ENCODE results near the gene ARPC5.

Gene ARPC5

GRCh38 chr1:183611021-183611420 lies 24.6 kb downstream of the ARPC5 start:
- no peak for DNase-seq (ENCODE audit: low spot score)

DNA sequence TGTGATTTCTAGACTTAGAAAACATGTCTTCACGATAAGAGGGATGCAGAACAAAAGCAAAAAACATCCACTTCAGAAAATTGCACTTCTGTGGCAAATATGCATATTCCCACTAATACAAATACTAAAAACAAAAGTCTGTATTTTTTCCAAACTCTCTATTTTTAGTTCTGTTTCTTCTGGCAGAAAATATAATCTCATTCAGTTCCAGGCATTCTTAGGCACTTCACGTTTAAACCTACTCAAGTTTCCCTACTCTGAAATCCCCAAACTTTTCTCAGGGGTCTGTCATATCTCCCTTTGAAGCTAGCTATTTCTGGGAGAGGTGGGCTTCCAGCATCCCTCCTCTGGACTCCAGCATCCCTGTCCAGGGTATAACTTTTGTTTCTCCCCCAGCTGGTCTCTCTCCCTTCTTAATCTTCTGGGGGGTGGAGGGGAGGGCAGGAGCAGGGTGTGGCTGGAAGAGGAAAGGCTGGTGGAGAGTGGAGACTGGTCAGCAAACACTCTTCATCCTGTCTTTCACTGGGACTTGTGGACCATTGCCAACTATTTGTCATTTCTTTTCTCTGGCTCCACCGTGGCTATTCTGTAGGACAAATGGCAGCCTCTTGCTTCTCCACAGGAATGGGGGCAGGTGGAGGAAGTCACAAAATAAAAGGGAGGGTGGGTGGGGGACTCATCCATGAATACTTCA lies 25.7 kb downstream of the ARPC5 start:
- DNase-seq (ENCODE audit: low spot score), result no peak

- DNase-seq (ENCODE audit: low spot score), result peak; percentile 78
Observed at GRCh38 chr1:183609313-183609712, 26.3 kb downstream of the ARPC5 start.

- DNase-seq (ENCODE audit: low spot score), result no peak
Observed at GRCh38 chr1:183607322-183607980, 28.1 kb downstream of the ARPC5 start.

GRCh38 chr1:183605904-183606303 lies 29.7 kb downstream of the ARPC5 start:
- no peak for DNase-seq (ENCODE audit: low spot score)

DNA sequence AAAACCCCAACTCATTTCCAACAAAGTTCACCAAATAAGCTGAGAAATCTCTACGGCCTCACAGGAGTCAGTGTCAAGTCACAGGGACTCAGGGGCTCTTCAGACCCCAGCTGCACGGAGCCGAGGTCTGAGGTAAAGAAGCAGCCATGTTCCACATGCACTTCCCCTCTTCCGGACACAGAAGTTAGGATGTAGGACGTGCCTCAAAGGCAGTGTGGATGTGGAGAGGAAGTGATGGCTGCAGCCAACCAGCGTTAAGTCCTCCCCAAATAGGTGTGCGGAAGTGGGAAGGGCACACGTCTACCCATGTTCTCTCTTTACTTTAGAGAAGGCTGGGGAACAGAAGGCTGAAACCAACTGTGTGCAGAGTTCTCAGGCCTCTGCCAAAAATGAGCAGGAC lies 30.8 kb downstream of the ARPC5 start:
- DNase-seq (ENCODE audit: low spot score), result no peak

GRCh38 chr1:183604038-183604808 lies 31.4 kb downstream of the ARPC5 start:
- no peak for DNase-seq (ENCODE audit: low spot score)

DNA sequence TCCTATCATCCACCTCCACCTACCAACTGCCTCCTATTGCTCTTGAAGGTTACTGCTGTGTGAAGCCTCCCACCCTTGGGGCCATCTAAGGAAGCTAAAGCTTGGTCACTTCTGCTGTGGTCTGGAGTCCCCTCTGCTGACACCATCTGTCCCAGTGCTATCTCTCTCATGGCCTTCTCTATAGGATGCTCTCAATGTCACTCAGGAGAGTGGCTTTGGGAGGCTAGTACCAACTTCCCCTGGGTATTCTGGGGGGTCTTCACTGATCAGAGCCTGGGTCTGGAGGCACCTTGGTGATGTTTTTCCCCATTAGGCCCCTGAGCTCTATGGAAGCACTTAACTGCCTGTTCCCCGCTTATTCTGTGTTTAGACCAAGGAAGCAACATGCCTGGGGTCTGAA lies 33.1 kb downstream of the ARPC5 start:
- no peak for DNase-seq (ENCODE audit: low spot score)

GRCh38 chr1:183600634-183601033 lies 34.9 kb downstream of the ARPC5 start:
- no peak for DNase-seq (ENCODE audit: low spot score)

DNA sequence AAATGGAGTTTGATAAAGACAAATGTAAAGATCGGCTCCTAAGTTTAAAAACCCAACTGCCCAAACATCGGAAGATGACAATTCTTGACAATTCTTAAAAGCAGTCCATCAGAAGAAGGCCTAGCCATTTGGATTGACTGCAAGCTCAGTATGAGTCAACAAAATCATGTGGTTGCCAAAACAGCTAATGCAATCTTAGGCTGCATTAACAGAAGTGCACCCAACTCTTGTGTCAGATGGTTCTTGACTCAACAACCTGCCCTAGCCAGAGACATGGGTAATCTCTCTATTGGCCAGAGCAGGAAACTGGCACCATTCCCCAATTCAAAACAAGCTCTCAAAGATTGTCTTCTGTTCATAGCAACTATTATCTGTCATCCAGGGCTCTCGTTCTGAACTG lies 35.4 kb downstream of the ARPC5 start:
- peak; percentile 72 for DNase-seq (ENCODE audit: low spot score)

DNA sequence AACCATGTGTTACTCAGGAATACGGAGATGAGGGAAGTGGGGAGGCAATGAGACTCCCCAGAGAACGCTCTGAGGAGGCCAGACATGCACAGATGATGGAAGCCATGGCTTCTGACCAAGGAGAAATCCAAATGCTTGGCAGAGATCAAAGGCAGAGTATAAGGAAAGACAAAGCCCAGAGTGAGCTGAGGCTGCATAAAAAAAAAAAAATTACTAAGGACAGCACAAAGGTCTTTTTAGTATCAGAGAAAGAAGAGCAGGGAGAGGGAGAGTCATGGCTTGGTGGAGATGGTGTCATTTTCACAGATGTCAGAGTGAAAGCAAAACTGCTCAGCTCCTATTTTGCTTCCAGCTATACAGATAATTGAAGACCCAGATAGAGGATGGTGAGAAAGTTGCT lies 37.2 kb downstream of the ARPC5 start:
- DNase-seq (ENCODE audit: low spot score), result no peak

GRCh38 chr1:183597656-183598347 lies 37.8 kb downstream of the ARPC5 start:
- DNase-seq (ENCODE audit: low spot score), result no peak

GRCh38 chr1:183596500-183596899 lies 39.1 kb downstream of the ARPC5 start:
- no peak for DNase-seq (ENCODE audit: low spot score)

- no peak for DNase-seq (ENCODE audit: low spot score)
Observed at GRCh38 chr1:183595537-183595936, 40.0 kb downstream of the ARPC5 start.

DNA sequence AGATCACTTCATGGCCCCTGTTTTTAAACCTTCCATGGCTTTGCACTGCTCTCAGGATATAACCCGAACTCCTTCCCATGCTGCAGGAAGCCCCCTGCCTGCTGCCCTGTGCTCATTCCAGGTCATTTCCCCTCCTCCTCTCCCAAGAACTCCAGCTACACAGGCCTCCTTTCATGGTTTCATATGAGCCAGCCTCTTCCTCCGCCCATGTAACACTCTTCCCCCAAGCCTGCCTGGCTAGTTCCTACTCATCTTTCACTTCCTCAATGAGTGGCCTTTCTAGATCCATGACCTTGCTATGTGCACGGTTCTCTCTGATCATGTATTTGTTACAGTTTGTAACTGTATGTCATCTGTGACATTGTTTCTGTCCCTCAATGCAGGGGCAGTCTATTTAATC lies 42.2 kb downstream of the ARPC5 start:
- DNase-seq (ENCODE audit: low spot score), result no peak

DNA sequence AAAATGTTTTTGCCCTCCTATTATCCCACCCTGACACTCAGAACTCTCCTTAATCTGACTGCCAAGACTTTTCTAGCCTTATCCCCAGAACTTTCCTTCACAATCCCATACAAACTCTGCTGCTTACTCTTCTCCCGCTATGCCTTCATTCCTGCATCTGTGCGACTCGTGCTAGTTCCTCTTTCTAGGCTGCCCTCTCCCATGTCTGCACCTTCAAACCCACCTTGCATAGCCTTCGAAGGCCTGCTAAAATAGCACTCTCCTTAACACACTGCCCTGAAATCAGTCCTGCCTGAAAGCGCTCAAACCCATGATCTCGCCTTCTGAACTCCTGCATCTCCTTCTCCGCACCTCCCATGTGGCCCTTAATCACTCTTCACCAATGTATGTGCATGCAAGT lies 42.9 kb downstream of the ARPC5 start:
- no peak for DNase-seq (ENCODE audit: low spot score)

DNA sequence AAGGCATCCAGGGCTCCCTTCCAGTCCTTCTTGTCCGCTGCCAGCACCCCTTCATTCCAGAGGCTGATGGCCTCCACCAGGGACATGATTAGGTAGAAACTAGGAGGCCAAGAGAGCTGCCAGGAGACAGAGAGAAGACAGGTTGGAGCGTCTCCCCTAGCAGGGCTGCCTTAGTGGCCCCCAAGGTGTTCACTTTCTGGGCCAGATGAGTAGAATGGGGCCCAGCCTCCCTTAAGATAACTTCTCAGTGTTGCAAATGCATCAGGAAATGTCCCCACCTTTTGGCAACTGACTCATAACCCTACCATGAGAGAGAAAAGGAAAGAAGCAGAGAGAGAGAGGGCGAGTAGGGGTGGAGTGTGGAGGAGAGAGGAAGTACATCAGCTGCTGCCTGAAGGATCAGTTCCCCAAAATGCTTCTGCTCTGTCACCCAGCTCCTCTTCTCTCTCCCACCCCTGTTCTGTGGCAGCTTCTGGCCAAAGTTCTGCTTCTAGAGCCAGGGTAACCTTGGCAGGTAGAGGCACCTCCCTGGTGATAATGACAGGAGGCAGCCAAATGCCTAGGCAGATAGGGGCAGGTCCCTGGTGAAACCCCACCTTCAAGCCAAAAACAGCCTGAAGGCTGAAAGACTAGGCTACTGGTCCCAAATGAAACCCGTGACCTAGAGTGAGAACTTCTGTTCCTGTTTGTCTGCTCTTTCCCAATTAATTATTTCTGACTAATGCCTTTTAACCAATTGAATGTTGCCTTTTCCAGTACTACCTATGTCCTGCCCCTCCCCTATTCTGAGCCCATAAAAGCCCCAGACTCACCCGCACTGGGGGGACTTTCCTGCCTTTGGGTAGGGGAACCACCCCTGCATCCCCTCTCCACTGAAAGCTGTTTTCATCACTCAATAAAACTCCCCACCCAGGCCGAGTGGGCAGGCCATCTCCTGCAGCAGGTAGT lies 45.1 kb downstream of the ARPC5 start, which contains the start of gene NCF2:
NCF2 (minus strand) TSS at position 216 of the 948 bp plus-strand sequence; CDS start at position 86, 130 bp downstream.
- DNase-seq (ENCODE audit: low spot score), result no peak

- DNase-seq (ENCODE audit: low spot score), result no peak
Observed at GRCh38 chr1:183589874-183590243, 45.7 kb downstream of the ARPC5 start.

GRCh38 chr1:183589384-183589783 lies 46.2 kb downstream of the ARPC5 start:
- DNase-seq (ENCODE audit: low spot score), result no peak

GRCh38 chr1:183588827-183589226 lies 46.8 kb downstream of the ARPC5 start:
- DNase-seq (ENCODE audit: low spot score), result no peak

DNA sequence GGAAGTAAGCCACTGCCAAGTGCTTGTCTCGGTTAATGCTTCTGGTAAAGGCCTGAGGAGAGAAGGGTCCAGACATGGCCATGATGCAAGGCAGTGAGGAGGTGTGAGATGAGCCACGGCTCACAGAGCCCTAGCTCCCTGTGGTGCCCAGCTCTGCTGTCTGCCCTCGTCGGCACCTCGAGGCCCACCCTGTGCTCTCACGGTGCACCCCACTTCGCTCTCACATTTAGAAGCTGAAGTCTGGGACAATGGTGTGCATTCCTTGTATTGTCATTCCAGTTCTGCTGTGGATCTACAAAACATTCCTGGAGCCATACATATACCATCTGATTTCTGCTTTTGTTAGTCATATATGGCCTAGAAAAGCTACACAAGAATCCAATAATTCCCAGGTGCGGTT lies 48.7 kb downstream of the ARPC5 start:
- DNase-seq (ENCODE audit: low spot score), result no peak
